Fibroblast of pulmonary artery (primary cell): ENCODE measurements around the gene ATP11C.

ENCODE experiments used
- DNase-seq: peaks from one replicate; pipeline ENCODE4 v3.0.0-alpha.2; 2010; ENCODE audit warnings: low read depth
- H3K4me3 ChIP-seq: replicated peaks from 2 replicates; pipeline ENCODE4 v1.5.1; 2011; ENCODE audit warnings: low read depth, mild to moderate bottlenecking, control low read depth, low read length, moderate library complexity
- TF ChIP-seq, protein P1 (sequence below): IDR thresholded peaks from 2 replicates; pipeline ENCODE4 v1.5.1; 2011; ENCODE audit warnings: mild to moderate bottlenecking, control low read depth, low read length, inconsistent platforms; ENCODE audit errors: missing control alignments

Gene ATP11C

DNA sequence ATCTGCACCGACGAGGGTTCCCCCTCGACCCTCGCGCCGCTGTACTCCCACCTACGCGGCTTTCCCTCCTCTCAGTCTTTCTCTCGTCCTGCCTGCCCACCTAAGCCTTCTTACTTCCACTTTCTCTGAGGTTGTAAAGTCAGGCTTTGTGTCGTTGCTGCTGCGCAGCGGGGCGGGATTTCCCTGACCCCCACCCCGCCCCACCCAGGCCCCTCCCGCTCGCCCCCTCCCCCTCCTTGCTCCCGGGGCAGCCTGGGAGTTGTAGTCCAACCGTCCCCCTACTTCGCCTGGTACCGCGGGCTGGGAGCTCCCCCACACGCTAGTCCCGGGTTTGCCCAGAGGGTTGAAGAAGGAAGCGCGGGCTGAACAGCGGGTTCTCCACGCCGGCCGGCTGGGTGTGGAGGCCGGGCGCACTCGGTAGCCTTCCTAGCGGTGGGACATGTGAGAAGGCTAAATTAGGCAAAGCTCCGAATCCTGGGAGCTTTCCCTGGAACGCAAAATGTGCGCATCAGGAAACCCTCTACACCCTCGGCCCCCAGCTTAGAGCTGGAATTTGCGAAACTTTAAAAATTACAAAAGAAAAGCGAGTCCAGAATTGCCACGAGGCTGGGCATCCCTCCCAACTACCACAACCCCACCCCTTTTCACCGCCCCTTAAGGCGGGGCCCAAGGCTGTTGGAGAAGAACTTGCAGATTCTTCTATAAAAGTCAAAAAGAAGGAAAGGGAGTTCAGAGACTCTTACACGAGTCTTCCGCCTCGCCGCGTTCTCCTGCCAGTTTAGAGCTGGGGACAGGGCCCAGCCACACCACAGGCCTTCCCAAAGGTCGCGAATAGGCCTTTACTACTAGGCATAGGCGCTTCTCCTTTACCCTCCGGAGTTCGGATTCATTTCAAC is at the start of gene ATP11C:
TSS of gene ATP11C (minus strand) at position 153 of the 896 bp plus-strand sequence. CDS start 1,011 bp downstream, outside the sequence.
- TF ChIP-seq, protein P1, sequence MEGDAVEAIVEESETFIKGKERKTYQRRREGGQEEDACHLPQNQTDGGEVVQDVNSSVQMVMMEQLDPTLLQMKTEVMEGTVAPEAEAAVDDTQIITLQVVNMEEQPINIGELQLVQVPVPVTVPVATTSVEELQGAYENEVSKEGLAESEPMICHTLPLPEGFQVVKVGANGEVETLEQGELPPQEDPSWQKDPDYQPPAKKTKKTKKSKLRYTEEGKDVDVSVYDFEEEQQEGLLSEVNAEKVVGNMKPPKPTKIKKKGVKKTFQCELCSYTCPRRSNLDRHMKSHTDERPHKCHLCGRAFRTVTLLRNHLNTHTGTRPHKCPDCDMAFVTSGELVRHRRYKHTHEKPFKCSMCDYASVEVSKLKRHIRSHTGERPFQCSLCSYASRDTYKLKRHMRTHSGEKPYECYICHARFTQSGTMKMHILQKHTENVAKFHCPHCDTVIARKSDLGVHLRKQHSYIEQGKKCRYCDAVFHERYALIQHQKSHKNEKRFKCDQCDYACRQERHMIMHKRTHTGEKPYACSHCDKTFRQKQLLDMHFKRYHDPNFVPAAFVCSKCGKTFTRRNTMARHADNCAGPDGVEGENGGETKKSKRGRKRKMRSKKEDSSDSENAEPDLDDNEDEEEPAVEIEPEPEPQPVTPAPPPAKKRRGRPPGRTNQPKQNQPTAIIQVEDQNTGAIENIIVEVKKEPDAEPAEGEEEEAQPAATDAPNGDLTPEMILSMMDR, result no peak
- peak within 1 kb of the TSS; percentile 74 for H3K4me3 ChIP-seq
- DNase-seq, result peak; percentile 86

GRCh38 chrX:139974471-139974870 is 41.6 kb upstream of the ATP11C start:
- H3K4me3 ChIP-seq, result no peak overlapping the region
- no peak for DNase-seq
- TF ChIP-seq, protein P1, result no peak

DNA sequence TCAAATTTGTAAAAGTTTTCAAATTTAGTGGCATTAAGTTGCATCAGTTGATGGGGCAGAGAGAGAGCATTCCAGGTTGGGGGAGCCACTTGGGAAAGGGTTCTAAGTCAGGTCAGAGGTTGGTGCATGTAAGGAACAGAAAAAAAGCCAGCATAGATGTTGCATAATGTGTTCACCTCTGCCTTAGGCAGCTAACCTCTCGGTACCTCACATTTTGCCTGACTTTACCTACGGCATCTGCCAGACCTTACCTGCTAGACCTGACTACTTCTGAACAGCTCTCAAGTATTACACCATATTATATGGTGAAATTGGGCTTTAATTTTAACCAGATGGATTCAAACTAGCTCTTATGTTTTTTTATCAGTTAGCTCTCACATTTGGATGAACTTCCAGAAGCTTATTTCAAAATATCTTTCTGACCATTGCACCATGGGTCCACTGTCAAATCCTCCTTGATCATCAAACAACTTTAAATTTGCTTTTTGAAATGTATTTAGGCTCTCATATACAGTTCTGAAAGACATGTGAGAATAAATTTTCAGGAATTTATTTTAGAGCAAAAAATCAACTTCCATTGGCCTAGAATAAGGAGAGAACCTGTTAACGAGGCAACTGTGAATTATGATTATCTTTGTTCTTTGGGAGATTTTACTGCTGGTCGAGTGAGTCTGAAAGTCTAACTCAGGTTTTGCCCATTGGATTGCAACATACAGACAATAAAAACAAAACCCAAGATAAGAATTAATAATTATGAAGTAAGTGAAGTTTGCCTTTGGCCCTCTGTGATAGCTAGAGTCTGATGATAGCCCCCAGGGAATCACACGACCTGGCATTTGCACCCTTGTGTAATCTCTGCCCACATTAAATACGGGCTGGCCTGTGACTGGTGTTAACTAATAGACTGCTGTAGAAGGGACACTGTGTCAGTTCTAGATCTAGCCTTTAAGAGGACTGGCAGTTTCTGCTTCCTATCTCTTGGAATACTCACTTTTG is 40.1 kb upstream of the ATP11C start:
- DNase-seq, result no peak
- TF ChIP-seq, protein P1, result no peak
- no peak overlapping the region for H3K4me3 ChIP-seq

DNA sequence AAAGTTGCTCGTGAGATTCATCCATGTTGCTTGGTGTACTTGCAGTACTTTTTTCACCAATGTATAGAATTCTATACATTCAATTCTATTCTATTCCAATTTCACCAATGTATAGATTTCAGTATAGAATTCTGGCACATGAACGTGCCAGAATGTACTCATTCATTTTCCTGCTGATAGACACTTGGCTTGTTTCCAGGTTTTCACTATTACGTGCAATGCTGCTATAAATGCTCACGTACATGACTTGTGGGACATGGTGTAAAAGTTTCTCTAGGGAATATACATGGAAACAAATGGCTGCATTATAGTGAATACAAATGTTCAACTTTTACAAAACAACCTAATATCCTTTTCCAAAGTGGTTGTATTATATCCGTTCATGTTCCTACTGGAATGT is 39.3 kb upstream of the ATP11C start:
- TF ChIP-seq, protein P1, result no peak
- DNase-seq, result no peak
- no peak overlapping the region for H3K4me3 ChIP-seq

GRCh38 chrX:139971394-139971749 is 38.5 kb upstream of the ATP11C start:
- no peak overlapping the region for H3K4me3 ChIP-seq
- TF ChIP-seq, protein P1, result no peak
- no peak for DNase-seq

DNA sequence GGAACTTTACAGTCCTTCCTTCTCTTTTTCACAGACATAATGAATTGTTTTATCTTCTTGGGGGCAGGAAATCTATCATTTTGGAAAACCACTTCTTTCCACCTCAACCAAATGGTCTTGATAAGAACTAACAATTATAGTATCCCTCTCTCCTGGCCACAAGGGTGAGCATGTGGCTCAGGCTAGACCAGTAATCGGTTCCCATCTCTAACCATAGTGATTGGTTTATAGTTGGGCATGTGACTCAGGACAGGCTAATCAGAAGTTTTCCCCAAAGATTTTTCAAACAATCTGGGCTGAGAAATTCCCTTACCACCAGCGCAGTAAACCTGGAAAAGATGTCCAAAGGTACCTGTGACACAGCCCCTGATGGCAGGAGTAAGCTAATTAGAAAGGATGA is 36.4 kb upstream of the ATP11C start:
- TF ChIP-seq, protein P1, result no peak
- H3K4me3 ChIP-seq, result no peak overlapping the region
- DNase-seq, result no peak
